HepG2 (cell line): ENCODE data around the gene EXOC3. TPM values are rescaled to one million over a fixed set of nuclear protein-coding genes. Genes with fewer than 3 reads are reported as not detected.
A peak's percentile ranks its signal among the peaks of the same experiment; 100 is the strongest.

Source experiments
- ATM ChIP-seq: fragments of 450-650 bp; IDR thresholded peaks from 2 replicates; pipeline ENCODE4 v1.7.1; 2017; ENCODE audit warnings: mild to moderate bottlenecking, borderline replicate concordance
- KAT8 ChIP-seq: IDR thresholded peaks from 2 replicates; pipeline ENCODE4 v1.6.1; 2016; ENCODE audit warnings: missing genetic modification reagents, missing compliant biosample characterization
- KDM5A ChIP-seq: fragments of 200-600 bp; sonication (generic); IDR thresholded peaks from 2 replicates; pipeline ENCODE4 v1.7.0; 2018; ENCODE audit warnings: antibody characterized with exemption, mild to moderate bottlenecking, low read length, borderline replicate concordance
- MAF1 ChIP-seq: sonication (generic); formaldehyde crosslinking; IDR thresholded peaks from 2 replicates; pipeline ENCODE4 v1.5.0; 2020; ENCODE audit warnings: missing genetic modification reagents, borderline replicate concordance
- PPARG ChIP-seq: conservative IDR thresholded peaks from 2 replicates; pipeline ENCODE4 v1.6.1; 2016; ENCODE audit warnings: missing biosample characterization, missing genetic modification reagents
- RCOR2 ChIP-seq: IDR thresholded peaks from 2 replicates; pipeline ENCODE4 v1.6.1; 2016; ENCODE audit warnings: missing biosample characterization, missing genetic modification reagents
- SP2 ChIP-seq: sonication (generic); formaldehyde crosslinking; IDR thresholded peaks from 2 replicates; pipeline ENCODE4 v1.5.1; 2020; ENCODE audit warnings: mild to moderate bottlenecking, missing genetic modification reagents
- ZNF121 ChIP-seq: sonication (generic); formaldehyde crosslinking; IDR thresholded peaks from 2 replicates; pipeline ENCODE4 v1.5.0; 2020; ENCODE audit warnings: mild to moderate bottlenecking, missing genetic modification reagents
- ZNF563 ChIP-seq: sonication (generic); formaldehyde crosslinking; IDR thresholded peaks from 2 replicates; pipeline ENCODE4 v1.8.0; 2022; ENCODE audit warnings: mild to moderate bottlenecking, moderate library complexity, missing genetic modification reagents
- ZNF761 ChIP-seq: sonication (generic); formaldehyde crosslinking; conservative IDR thresholded peaks from 2 replicates; pipeline ENCODE4 v1.4.0; 2020; ENCODE audit warnings: mild to moderate bottlenecking, missing genetic modification reagents
- polyA plus RNA-seq, 8 experiments: library from polyadenylated mRNA; depleted of rRNA in 3 of 8; stranded (reverse) in 7 of 8; unstranded in 1 of 8; fragments of >200 nt; fragmentation: Illumina TruSeq in 4 of 8; extraction: Trizol in 4 of 8; gene quantifications; 2 replicates each; pipeline versions ENCODE4 v1.2.1 to v1.2.3, GENCODE V29; 2011 to 2016; ENCODE audit warnings: low read depth in 4 of 8, missing spikeins in 1 of 8, mixed read lengths in 1 of 8; ENCODE audit not compliant: insufficient read depth in 1 of 8
- total RNA-seq, 5 experiments: library from RNA; depleted of rRNA; stranded (reverse); fragments of >200 nt; fragmentation: Illumina TruSeq; extraction: Trizol; gene quantifications; 2 replicates each; pipeline ENCODE4 v1.2.3, GENCODE V29; 2016; ENCODE audit warnings: low read depth in 1 of 5
- TF ChIP-seq, protein P1 (sequence below): sonication (generic); formaldehyde crosslinking; IDR thresholded peaks from 2 replicates; pipeline ENCODE4 v1.8.0; 2022; ENCODE audit warnings: missing genetic modification reagents, low read depth, mild to moderate bottlenecking, borderline replicate concordance
- TF ChIP-seq, protein P2 (sequence below): sonication (generic); formaldehyde crosslinking; IDR thresholded peaks from 2 replicates; pipeline ENCODE4 v1.4.0; 2020; ENCODE audit warnings: missing genetic modification reagents
- TF ChIP-seq, protein P3 (sequence below): sonication (generic); formaldehyde crosslinking; IDR thresholded peaks from 2 replicates; pipeline ENCODE4 v1.5.1; 2020; ENCODE audit warnings: missing genetic modification reagents, mild to moderate bottlenecking, borderline replicate concordance
- TF ChIP-seq, protein P4 (sequence below): sonication (generic); formaldehyde crosslinking; IDR thresholded peaks from 2 replicates; pipeline ENCODE4 v1.8.0; 2022; ENCODE audit warnings: missing genetic modification reagents, mild to moderate bottlenecking, inconsistent platforms, borderline replicate concordance
- TF ChIP-seq, protein P5 (sequence below): sonication (generic); formaldehyde crosslinking; IDR thresholded peaks from 2 replicates; pipeline ENCODE4 v1.5.0; 2020; ENCODE audit warnings: missing genetic modification reagents

EXOC3 gene
- total and polyA plus RNA-seq, 2 of the 13 experiments (the other 11 are each of a cell fraction or from before 2014, with no cell fraction given) = 9.2 to 20.5 TPM

DNA sequence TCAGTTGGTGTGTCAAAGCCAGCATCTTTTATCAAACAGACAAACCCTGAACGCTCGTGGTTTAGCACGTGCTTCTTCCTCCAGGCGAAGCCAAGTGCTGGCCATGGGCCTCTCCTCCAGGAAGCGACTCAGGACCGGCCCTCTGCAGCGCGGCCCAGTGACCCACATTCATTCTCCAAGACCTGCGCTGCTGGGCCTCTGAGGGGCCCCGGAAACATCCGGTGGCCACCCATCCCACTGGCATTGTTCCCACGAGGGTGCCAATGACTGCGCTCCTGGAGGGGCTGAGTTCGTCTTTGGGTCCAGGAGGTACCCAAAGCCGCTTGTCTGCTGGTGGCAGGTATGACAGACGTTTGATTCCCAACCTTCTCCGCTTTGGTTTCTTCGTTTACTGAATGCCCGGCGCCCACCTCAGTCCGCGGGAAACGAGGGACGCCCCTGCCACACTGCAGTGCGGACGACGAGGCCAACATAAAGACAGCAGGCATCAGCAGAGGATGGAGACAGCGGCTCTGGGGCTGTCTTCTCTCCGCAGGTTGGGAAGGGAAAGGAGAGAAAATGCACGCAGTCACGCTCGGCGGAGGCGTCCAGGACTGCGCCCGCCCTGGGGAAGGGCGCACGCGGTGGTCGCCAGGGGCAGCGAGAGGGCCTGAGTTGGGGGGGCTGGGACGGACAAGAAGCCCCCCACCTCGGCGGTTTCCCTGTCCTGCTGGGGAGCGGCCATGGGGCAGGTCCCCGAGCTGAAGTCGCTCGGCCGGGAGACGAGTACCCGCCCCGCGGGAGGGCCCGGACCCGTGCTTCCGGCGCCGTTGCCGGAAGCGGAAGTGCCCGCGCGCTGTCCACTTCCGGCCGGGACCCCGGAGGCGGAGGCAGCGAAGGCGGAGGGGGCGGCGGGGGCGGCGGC is at the start of gene EXOC3 (continued):
- TF ChIP-seq KAT8 (peak; percentile 88), ZNF761 (CRISPR knock-in tag) (no peak), ZNF563 (CRISPR knock-in tag) (peak; percentile 9; the same call in 1 of the 2 replicates), MAF1 (peak; percentile 39; the same call in 1 of the 2 replicates), RCOR2 (CRISPR knock-in tag) (no peak), PPARG (CRISPR knock-in tag) (no peak), SP2 (CRISPR knock-in tag) (peak; percentile 59; the same call in 1 of the 2 replicates), KDM5A (peak; percentile 41; the same call in 1 of the 2 replicates), ATM (no peak), ZNF121 (CRISPR knock-in tag) (no peak)
- TF ChIP-seq, protein P1, sequence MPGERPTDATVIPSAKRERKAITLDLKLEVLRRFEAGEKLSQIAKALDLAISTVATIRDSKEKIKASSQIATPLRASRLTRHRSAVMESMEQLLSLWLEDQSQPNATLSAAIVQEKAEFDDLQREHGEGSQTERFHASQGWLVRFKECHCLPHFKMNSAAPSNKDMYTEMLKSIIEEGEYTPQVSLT (CRISPR knock-in tag) = no peak
- TF ChIP-seq, protein P2, sequence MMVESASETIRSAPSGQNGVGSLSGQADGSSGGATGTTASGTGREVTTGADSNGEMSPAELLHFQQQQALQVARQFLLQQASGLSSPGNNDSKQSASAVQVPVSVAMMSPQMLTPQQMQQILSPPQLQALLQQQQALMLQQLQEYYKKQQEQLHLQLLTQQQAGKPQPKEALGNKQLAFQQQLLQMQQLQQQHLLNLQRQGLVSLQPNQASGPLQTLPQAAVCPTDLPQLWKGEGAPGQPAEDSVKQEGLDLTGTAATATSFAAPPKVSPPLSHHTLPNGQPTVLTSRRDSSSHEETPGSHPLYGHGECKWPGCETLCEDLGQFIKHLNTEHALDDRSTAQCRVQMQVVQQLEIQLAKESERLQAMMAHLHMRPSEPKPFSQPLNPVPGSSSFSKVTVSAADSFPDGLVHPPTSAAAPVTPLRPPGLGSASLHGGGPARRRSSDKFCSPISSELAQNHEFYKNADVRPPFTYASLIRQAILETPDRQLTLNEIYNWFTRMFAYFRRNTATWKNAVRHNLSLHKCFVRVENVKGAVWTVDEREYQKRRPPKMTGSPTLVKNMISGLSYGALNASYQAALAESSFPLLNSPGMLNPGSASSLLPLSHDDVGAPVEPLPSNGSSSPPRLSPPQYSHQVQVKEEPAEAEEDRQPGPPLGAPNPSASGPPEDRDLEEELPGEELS (CRISPR knock-in tag) = 0 out of 2 replicates have a peak, but pooled peaks have one; percentile 14
- TF ChIP-seq, protein P3, sequence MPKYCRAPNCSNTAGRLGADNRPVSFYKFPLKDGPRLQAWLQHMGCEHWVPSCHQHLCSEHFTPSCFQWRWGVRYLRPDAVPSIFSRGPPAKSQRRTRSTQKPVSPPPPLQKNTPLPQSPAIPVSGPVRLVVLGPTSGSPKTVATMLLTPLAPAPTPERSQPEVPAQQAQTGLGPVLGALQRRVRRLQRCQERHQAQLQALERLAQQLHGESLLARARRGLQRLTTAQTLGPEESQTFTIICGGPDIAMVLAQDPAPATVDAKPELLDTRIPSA = no peak
- TF ChIP-seq, protein P4, sequence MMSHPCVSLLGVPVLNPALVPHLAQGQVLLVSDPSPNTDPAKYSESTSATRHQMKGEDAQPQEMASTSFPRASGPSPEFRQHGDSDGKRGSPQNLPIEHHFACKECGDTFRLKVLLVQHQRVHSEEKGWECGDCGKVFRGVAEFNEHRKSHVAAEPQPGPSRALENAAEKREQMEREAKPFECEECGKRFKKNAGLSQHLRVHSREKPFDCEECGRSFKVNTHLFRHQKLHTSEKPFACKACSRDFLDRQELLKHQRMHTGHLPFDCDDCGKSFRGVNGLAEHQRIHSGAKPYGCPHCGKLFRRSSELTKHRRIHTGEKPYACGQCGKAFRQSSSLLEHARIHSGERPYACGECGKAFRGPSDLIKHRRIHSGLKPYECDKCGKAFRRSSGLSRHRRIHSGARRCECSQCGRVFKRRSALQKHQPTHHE = peak; percentile 9; the same call in 1 of the 2 replicates
- TF ChIP-seq, protein P5, sequence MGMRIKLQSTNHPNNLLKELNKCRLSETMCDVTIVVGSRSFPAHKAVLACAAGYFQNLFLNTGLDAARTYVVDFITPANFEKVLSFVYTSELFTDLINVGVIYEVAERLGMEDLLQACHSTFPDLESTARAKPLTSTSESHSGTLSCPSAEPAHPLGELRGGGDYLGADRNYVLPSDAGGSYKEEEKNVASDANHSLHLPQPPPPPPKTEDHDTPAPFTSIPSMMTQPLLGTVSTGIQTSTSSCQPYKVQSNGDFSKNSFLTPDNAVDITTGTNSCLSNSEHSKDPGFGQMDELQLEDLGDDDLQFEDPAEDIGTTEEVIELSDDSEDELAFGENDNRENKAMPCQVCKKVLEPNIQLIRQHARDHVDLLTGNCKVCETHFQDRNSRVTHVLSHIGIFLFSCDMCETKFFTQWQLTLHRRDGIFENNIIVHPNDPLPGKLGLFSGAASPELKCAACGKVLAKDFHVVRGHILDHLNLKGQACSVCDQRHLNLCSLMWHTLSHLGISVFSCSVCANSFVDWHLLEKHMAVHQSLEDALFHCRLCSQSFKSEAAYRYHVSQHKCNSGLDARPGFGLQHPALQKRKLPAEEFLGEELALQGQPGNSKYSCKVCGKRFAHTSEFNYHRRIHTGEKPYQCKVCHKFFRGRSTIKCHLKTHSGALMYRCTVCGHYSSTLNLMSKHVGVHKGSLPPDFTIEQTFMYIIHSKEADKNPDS (CRISPR knock-in tag) = no peak; the same call in 1 of the 2 replicates
